CD8-positive, alpha-beta memory T cell (primary cell): ENCODE measurements around the gene WBP1L. TPM values are rescaled to one million over a fixed set of nuclear protein-coding genes. Genes with fewer than 3 reads are reported as not detected.

Source experiments
- CTCF ChIA-PET: fragments of 350-600 bp; sonication (Branson Sonifier 250); formaldehyde crosslinking; loops from one replicate; lab custom pipeline; 2021; ENCODE audit warnings: antibody characterized with exemption; lab: Charles Lee
- POLR2A ChIA-PET: fragments of 350-600 bp; sonication (Branson Sonifier 250); formaldehyde crosslinking; loops from one replicate; lab custom pipeline; 2021; ENCODE audit warnings: antibody characterized with exemption; lab: Charles Lee
- DNase-seq, 5 donors: peaks; one replicate each; pipeline versions ENCODE4 v3.0.0 to v3.0.0-alpha.2; 2020 to 2022; ENCODE audit warnings: mixed read lengths in 1 of 5
- H3K27ac ChIP-seq: one replicate; pipeline ENCODE4 v1.7.0; 2013; ENCODE audit warnings: low read depth, mild to moderate bottlenecking, low read length, moderate library complexity
- H3K27me3 ChIP-seq: 2 replicates; pipeline ENCODE4 v1.7.0; 2013; ENCODE audit warnings: low read length, mild to moderate bottlenecking; ENCODE audit not compliant: insufficient read depth, poor library complexity, severe bottlenecking
- H3K36me3 ChIP-seq: 2 replicates; pipeline ENCODE4 v1.7.0; 2013; ENCODE audit warnings: mild to moderate bottlenecking, low read length, moderate library complexity; ENCODE audit not compliant: insufficient read depth
- H3K4me1 ChIP-seq: 2 replicates; pipeline ENCODE4 v1.7.0; 2013; ENCODE audit warnings: mild to moderate bottlenecking, low read length, moderate library complexity; ENCODE audit not compliant: insufficient read depth
- H3K4me3 ChIP-seq: 2 replicates; pipeline ENCODE4 v1.7.0; 2013; ENCODE audit warnings: mild to moderate bottlenecking, low read length
- H3K9me3 ChIP-seq: 2 replicates; pipeline ENCODE4 v1.7.0; 2013; ENCODE audit warnings: mild to moderate bottlenecking, low read length
- H3K27ac Mint-ChIP-seq, 8 donors: one replicate each; pipeline ENCODE4 v1.8.0; 2020 to 2021; ENCODE audit warnings: mixed read lengths in 8 of 8, mild to moderate bottlenecking in 6 of 8, inconsistent platforms in 3 of 8, moderate library complexity in 3 of 8
- H3K27me3 Mint-ChIP-seq, 2 donors: one replicate each; pipeline ENCODE4 v1.8.0; 2020 to 2021; ENCODE audit warnings: mixed read lengths in 2 of 2, mild to moderate bottlenecking in 1 of 2, moderate library complexity in 1 of 2
- H3K36me3 Mint-ChIP-seq, 3 donors: one replicate each; pipeline ENCODE4 v1.8.0; 2020 to 2021; ENCODE audit warnings: mixed read lengths in 3 of 3, inconsistent platforms in 1 of 3, mild to moderate bottlenecking in 1 of 3
- H3K4me1 Mint-ChIP-seq, 3 donors: one replicate each; pipeline ENCODE4 v1.8.0; 2020 to 2021; ENCODE audit warnings: mixed read lengths in 3 of 3, inconsistent platforms in 1 of 3, mild to moderate bottlenecking in 1 of 3
- H3K4me3 Mint-ChIP-seq, 7 donors: one replicate each; pipeline ENCODE4 v1.8.0; 2020 to 2021; ENCODE audit warnings: mixed read lengths in 7 of 7, mild to moderate bottlenecking in 6 of 7, moderate library complexity in 4 of 7, inconsistent platforms in 2 of 7
- H3K9me3 Mint-ChIP-seq, 5 donors: one replicate each; pipeline ENCODE4 v1.8.0; 2020 to 2022; ENCODE audit warnings: mixed read lengths in 5 of 5, mild to moderate bottlenecking in 3 of 5, moderate library complexity in 2 of 5, inconsistent platforms in 1 of 5
- polyA plus RNA-seq: library from polyadenylated mRNA; unstranded; fragments of 300-500 nt; fragmentation: Illumina TruSeq; gene quantifications from one replicate; pipeline ENCODE4 v1.2.3, GENCODE V29; 2021
- total RNA-seq, 2 experiments: library from RNA; stranded (reverse); gene quantifications; one replicate each; pipeline ENCODE4 v1.2.3, GENCODE V29; 2021

Gene WBP1L
- total and polyA plus RNA-seq, 3 experiments from 2014 or later: 16.0 to 28.5 (median 17.8) TPM

DNA sequence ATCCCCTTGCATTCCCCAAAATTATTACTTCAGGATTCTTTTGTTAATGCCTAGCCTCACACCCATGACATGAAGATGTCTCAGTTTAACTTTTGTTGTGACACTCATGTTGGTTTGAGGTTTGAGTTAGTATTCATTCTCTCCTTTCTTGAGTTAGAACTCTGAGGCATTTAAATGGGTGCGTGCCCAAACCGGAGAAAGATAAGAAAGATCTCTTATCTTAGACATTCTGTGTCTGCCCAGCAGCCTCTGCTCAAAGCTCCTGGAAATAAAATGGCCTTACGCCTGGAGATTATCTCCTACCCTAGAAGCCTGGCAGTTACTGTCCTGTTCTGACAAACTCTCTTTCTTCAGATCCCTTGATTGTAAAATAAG, 26.3 kb downstream of the WBP1L start:
- no peak for DNase-seq
- Mint-ChIP-seq H3K27me3 (no peaks in the 10 kb centered on the region), H3K36me3 (peaks cover 0 to 46% (median 6%) of the 10 kb centered on the region in 3 donors), H3K9me3 (no peaks in the 10 kb centered on the region), H3K27ac (peak overlapping the region in 2 of 8 donors; percentile 29 to 60), H3K4me1 (peaks cover 37 to 66% (median 65%) of the 10 kb centered on the region in 3 donors), H3K4me3 (no peak overlapping the region)
- ChIA-PET POLR2A (no interaction called here), CTCF (no interaction called here)
- no peaks in the 10 kb centered on the region for H3K27me3 ChIP-seq
- peak overlapping the region; percentile 17 for H3K27ac ChIP-seq
- H3K36me3 ChIP-seq: no peaks in the 10 kb centered on the region
- no peaks in the 10 kb centered on the region for H3K9me3 ChIP-seq
- no peak overlapping the region for H3K4me3 ChIP-seq
- peaks cover 14% of the 10 kb centered on the region for H3K4me1 ChIP-seq

DNA sequence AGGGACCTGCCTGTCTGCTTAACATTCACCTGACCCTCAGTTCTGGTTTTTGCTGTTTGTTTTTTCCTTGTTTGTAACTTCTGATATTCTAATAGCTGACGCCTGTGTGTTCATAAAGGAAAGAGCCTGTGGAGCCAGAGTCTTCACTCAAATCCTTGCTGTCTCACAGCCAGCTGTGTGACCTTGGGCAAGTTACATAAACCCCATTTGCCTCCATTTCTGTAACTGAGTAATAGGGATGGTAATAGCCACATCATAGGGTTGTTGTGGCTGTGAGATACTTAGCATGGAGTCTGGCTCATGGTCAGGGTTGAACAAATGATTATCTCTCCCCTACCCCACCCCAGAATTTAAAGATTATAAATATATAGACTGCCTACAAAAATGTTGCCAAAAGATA, 27.0 kb downstream of the WBP1L start:
- H3K36me3 ChIP-seq: no peaks in the 10 kb centered on the region
- CTCF ChIA-PET: no interaction called here
- H3K36me3 Mint-ChIP-seq: peaks cover 0 to 45% (median 6%) of the 10 kb centered on the region in 3 donors
- no peaks in the 10 kb centered on the region for H3K9me3 Mint-ChIP-seq
- H3K27me3 Mint-ChIP-seq: no peaks in the 10 kb centered on the region
- peak overlapping the region in 1 of 8 donors; percentile 60 for H3K27ac Mint-ChIP-seq
- no peak overlapping the region for H3K4me3 Mint-ChIP-seq
- peaks cover 38 to 66% (median 65%) of the 10 kb centered on the region in 3 donors for H3K4me1 Mint-ChIP-seq
- POLR2A ChIA-PET: no interaction called here
- H3K27me3 ChIP-seq: no peaks in the 10 kb centered on the region
- no peaks in the 10 kb centered on the region for H3K9me3 ChIP-seq
- H3K4me1 ChIP-seq: peaks cover 21% of the 10 kb centered on the region
- no peak for DNase-seq
- H3K4me3 ChIP-seq: no peak overlapping the region
- H3K27ac ChIP-seq: no peak overlapping the region

DNA sequence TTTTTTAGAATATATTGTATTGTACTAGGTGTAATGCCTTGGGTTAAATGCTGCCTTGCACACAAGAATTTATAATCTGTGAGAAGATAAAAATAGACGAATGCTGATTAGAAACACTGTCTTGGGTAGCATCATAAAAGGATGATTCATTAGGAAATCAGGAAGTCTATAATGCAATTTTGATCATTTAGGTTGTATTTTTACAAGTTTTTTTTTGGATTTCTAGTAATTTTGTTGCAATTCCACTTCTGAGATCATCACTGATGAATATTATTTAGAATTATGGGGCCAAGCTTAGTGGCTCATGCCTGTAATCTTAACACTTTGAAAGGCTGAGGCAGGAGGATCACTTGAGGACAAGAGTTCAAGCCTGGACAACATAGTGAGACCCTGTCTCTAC, 29.6 kb downstream of the WBP1L start:
- Mint-ChIP-seq H3K4me1 (peaks cover 41 to 68% (median 65%) of the 10 kb centered on the region in 3 donors), H3K9me3 (no peaks in the 10 kb centered on the region)
- CTCF ChIA-PET: no interaction called here

DNA sequence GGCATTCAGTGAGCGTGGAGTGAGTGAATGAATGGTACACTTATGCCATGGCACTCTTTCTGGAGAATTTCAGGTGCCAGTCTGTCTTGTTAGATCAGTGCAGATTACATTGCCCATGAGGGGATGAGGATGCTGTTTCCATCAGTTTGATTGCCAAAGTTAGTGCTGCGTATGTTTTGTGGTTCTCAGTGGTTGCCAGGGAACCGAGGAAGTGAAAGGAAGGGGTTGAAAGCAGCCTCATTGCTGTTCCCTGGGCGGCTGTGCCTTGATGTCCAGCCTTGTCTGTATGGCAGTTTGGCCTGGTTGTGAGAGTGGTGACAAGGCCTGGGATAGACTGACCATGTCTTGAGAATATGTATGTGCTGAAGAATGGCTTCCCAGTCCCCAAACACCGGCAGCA, 30.2 kb downstream of the WBP1L start:
- Mint-ChIP-seq H3K36me3 (peaks cover 0 to 47% (median 2%) of the 10 kb centered on the region in 3 donors), H3K4me3 (peak overlapping the region in 1 of 7 donors; percentile 21), H3K27me3 (no peaks in the 10 kb centered on the region), H3K27ac (peak overlapping the region in 5 of 8 donors; percentile 8 to 81 (median 41)), H3K4me1 (peaks cover 41 to 75% (median 69%) of the 10 kb centered on the region in 3 donors), H3K9me3 (no peaks in the 10 kb centered on the region)
- Histone ChIP-seq H3K27ac (no peak overlapping the region), H3K27me3 (no peaks in the 10 kb centered on the region), H3K4me1 (peaks cover 35% of the 10 kb centered on the region), H3K36me3 (no peaks in the 10 kb centered on the region), H3K9me3 (no peaks in the 10 kb centered on the region), H3K4me3 (no peak overlapping the region)
- CTCF ChIA-PET: no interaction called here
- peak in 1 of 5 donors; percentile 52 for DNase-seq
- POLR2A ChIA-PET: no interaction called here

More for the DNA sequence above, 29.6 kb downstream of the WBP1L start:
- H3K4me1 ChIP-seq: peaks cover 35% of the 10 kb centered on the region
- POLR2A ChIA-PET: no interaction called here
- Mint-ChIP-seq H3K27ac (peak overlapping the region in 1 of 8 donors; percentile 47), H3K27me3 (no peaks in the 10 kb centered on the region), H3K36me3 (peaks cover 0 to 45% (median 2%) of the 10 kb centered on the region in 3 donors), H3K4me3 (no peak overlapping the region)
- H3K36me3 ChIP-seq: no peaks in the 10 kb centered on the region
- no peak overlapping the region for H3K4me3 ChIP-seq
- no peaks in the 10 kb centered on the region for H3K9me3 ChIP-seq
- H3K27ac ChIP-seq: no peak overlapping the region
- no peaks in the 10 kb centered on the region for H3K27me3 ChIP-seq
- no peak for DNase-seq

DNA sequence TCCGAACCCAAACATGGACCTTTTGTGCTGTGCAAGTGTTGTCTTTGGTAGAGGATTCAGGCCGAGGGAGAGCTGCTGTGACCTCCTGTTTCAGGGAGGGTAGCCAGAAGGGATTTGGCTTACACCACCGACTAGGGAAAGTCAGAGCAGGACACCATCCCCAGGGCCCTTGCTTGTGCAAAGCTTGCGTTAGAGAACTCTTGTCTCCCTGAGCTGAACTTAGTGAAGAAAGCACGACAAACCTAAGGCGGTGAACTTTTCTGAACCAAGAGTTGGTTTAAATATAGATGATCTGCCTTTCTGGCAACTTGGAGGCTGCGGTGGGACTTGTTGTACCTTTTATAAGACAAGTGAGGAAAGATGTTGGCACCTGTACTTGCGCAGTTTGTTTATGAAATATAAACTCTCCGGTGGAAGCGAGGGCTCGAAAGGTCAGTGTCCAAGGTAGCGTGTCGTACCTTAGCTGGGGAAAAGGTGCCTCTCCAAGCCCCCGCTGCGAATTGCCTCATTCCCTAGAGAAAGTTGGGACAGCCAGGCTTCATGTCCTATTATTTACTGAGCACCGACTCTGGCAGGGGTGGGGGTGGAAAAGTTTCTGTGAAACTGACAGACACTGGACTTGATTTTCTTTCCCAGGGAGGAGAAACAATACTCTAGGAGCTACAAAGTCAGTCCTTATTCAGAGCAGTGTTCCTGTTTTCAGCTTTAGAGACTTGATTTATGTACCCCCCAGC, 31.6 kb downstream of the WBP1L start:
- Histone ChIP-seq H3K27ac (no peak overlapping the region), H3K27me3 (no peaks in the 10 kb centered on the region), H3K4me1 (peaks cover 35% of the 10 kb centered on the region), H3K9me3 (no peaks in the 10 kb centered on the region), H3K36me3 (no peaks in the 10 kb centered on the region), H3K4me3 (no peak overlapping the region)
- ChIA-PET POLR2A (interaction anchor here (0.6 kb wide), 1 partner anchor 994 kb away, joined by 3 read pairs; no protein-coding TSS in a partner anchor), CTCF (no interaction called here)
- Mint-ChIP-seq H3K36me3 (peaks cover 0 to 45% (median 0%) of the 10 kb centered on the region in 3 donors), H3K27me3 (no peaks in the 10 kb centered on the region), H3K4me1 (peaks cover 45 to 72% (median 65%) of the 10 kb centered on the region in 3 donors), H3K4me3 (no peak overlapping the region), H3K27ac (peak overlapping the region in 2 of 8 donors; percentile 14 to 42), H3K9me3 (no peaks in the 10 kb centered on the region)
- DNase-seq: no peak

DNA sequence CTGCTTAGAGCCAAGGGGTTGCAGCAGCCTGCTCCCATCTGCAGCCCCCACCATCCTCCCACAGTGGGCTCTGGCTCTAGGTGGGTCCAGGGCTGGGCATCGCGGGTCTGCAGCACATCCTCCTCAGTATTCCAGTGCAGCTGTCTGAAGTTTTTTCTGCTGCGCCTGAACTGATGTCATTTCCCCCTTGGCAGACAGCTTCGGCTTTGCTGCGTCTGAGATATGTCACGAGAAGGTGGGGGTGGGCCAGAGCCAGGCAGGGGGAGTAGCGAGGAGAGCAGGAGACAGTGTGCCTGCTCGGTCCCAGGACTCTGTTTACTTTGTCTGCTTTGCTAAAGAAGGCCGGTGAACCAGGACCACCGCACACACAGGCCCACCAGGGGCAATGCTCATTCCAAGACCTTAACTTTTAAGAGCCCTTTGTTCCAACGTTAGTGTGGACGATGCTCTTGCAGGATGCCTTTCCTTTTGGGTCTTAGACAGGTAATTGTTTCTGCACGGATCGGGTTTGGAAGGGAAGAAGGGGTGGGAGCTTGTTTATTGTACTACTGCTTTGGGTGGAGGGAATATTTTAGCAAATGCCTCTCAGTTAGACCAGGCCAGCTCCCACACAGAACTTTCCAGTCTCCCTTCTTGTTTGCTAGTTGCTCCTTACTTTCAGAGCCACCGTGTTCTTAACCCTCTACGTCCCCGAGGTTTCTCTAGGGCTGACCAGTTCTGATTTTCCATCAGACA, 32.4 kb downstream of the WBP1L start:
- no peaks in the 10 kb centered on the region for H3K27me3 ChIP-seq
- H3K36me3 Mint-ChIP-seq: peaks cover 0 to 46% (median 0%) of the 10 kb centered on the region in 3 donors
- H3K36me3 ChIP-seq: no peaks in the 10 kb centered on the region
- no peak overlapping the region for H3K4me3 ChIP-seq
- no peak overlapping the region for H3K27ac ChIP-seq
- peaks cover 49 to 72% (median 65%) of the 10 kb centered on the region in 3 donors for H3K4me1 Mint-ChIP-seq
- POLR2A ChIA-PET: interaction anchor here (0.6 kb wide), 1 partner anchor 995 kb away, joined by 3 read pairs; no protein-coding TSS in a partner anchor
- H3K9me3 ChIP-seq: no peaks in the 10 kb centered on the region
- no peak overlapping the region for H3K4me3 Mint-ChIP-seq
- H3K9me3 Mint-ChIP-seq: no peaks in the 10 kb centered on the region
- peak in 1 of 5 donors; percentile 56 for DNase-seq
- CTCF ChIA-PET: interaction anchor here (0.6 kb wide), 1 partner anchor 543 kb away, joined by 3 read pairs; no protein-coding TSS in a partner anchor
- H3K4me1 ChIP-seq: peaks cover 35% of the 10 kb centered on the region
- peak overlapping the region in 5 of 8 donors; percentile 13 to 78 (median 37) for H3K27ac Mint-ChIP-seq
- H3K27me3 Mint-ChIP-seq: no peaks in the 10 kb centered on the region

DNA sequence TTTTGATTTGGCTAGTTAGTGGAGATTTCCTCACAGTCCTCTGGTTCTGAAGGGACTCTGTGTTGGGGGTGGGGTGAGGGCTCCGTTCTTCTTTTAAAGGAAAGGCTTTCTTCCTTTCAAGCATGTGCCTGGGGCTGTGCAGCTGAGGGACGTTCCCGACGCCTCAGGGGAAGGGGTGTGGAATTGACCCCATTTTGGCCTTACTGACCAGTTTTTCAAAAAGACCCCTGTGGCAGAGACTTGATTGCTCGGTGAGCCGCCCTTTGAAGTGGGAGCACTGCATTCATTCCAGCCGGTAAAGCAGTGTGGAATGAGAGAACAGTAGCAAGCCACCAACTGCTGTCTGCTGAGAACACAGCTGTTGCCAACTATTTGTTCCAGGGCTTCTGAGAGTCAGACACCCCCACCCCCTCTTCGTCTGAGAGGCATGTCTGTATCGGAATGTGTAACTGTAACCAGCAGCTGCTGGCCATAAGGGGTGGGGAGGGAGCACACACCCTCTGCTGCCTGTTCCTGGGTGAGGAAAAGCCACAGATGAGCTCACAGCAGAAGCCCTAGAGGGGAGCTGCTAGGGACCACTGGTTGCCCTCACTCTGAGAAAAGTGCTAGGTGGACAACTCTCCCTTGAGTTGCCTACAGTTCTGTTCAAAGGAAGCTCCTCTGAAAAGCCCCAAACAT, 33.2 kb downstream of the WBP1L start:
- H3K36me3 ChIP-seq: no peaks in the 10 kb centered on the region
- H3K27me3 ChIP-seq: no peaks in the 10 kb centered on the region
- no peak for DNase-seq
- peaks cover 54 to 78% (median 68%) of the 10 kb centered on the region in 3 donors for H3K4me1 Mint-ChIP-seq
- ChIA-PET POLR2A (no interaction called here), CTCF (no interaction called here)
- H3K9me3 Mint-ChIP-seq: no peaks in the 10 kb centered on the region
- peaks cover 0 to 51% (median 0%) of the 10 kb centered on the region in 3 donors for H3K36me3 Mint-ChIP-seq
- peak overlapping the region in 1 of 8 donors; percentile 29 for H3K27ac Mint-ChIP-seq
- no peaks in the 10 kb centered on the region for H3K9me3 ChIP-seq
- H3K4me3 ChIP-seq: no peak overlapping the region
- peaks cover 39% of the 10 kb centered on the region for H3K4me1 ChIP-seq
- H3K4me3 Mint-ChIP-seq: no peak overlapping the region
- no peak overlapping the region for H3K27ac ChIP-seq
- no peaks in the 10 kb centered on the region for H3K27me3 Mint-ChIP-seq
